ENCODE results near the gene MEF2D. TPM values are rescaled to one million over a fixed set of nuclear protein-coding genes. Genes with fewer than 3 reads are reported as not detected.

The MEF2D gene
- total RNA-seq, 1 experiment from 2014 or later, result 18.3 TPM

GRCh38 chr1:156504821-156505678 lies 4.5 kb upstream of the MEF2D start:
- Histone ChIP-seq H3K4me1 (ENCODE audit: insufficient read depth, low read length, poor library complexity, severe bottlenecking) (peaks cover 43% of the 10 kb centered on the region), H3K27me3 (replicated peaks; ENCODE audit: insufficient read depth, low read depth, low read length, poor library complexity) (no peaks in the 10 kb centered on the region), H3K9me3 (ENCODE audit: low read depth, low read length, poor library complexity, severe bottlenecking) (no peaks in the 10 kb centered on the region), H3K4me3 (ENCODE audit: low read depth, low read length, poor library complexity, severe bottlenecking) (peak overlapping the region; percentile 27), H3K27ac (ENCODE audit: low read depth, low read length, poor library complexity, severe bottlenecking) (peak overlapping the region; percentile 98), H3K36me3 (ENCODE audit: insufficient read depth, low read length, poor library complexity, severe bottlenecking) (no peaks in the 10 kb centered on the region)
- CTCF ChIA-PET, result interaction anchor here (0.6 kb wide), 1 partner anchor 50 kb away, joined by 3 read pairs; no protein-coding TSS in a partner anchor
- no TSS peak for BruUV-seq (replicated peaks)
- peak; percentile 99 for DNase-seq (ENCODE audit: low spot score)
- intact Hi-C loops (cut with micrococcal nuclease; ENCODE audit: unreplicated experiment), result no loop called here
- POLR2A ChIA-PET (ENCODE audit: low non-redundant PET), result interaction anchor here (0.6 to 0.7 kb wide), 2 partner anchors 9 to 311 kb away, joined by 4 to 6 read pairs; partner anchors contain the start of gene SLC25A44
- TF ChIP-seq CTCF (conservative IDR thresholded peaks at IDR 0.05; ENCODE audit: low read depth, low read length) (no peak), EZH2 (IDR thresholded peaks at IDR 0.05; ENCODE audit: borderline replicate concordance, low read depth, low read length, poor library complexity, severe bottlenecking) (no peak)

- CTCF ChIA-PET, result interaction anchor here (0.6 kb wide), 1 partner anchor 51 kb away, joined by 3 read pairs; no protein-coding TSS in a partner anchor
- H3K36me3 ChIP-seq (ENCODE audit: insufficient read depth, low read length, poor library complexity, severe bottlenecking), result no peaks in the 10 kb centered on the region
- intact Hi-C loops (cut with micrococcal nuclease; ENCODE audit: unreplicated experiment), result no loop called here
- H3K9me3 ChIP-seq (ENCODE audit: low read depth, low read length, poor library complexity, severe bottlenecking), result no peaks in the 10 kb centered on the region
- POLR2A ChIA-PET (ENCODE audit: low non-redundant PET), result interaction anchor here (0.6 kb wide), 1 partner anchor 9 kb away, joined by 4 read pairs; no protein-coding TSS in a partner anchor
- peak overlapping the region; percentile 27 for H3K4me3 ChIP-seq (ENCODE audit: low read depth, low read length, poor library complexity, severe bottlenecking)
- H3K4me1 ChIP-seq (ENCODE audit: insufficient read depth, low read length, poor library complexity, severe bottlenecking), result peaks cover 43% of the 10 kb centered on the region
- TF ChIP-seq CTCF (conservative IDR thresholded peaks at IDR 0.05; ENCODE audit: low read depth, low read length) (no peak), EZH2 (IDR thresholded peaks at IDR 0.05; ENCODE audit: borderline replicate concordance, low read depth, low read length, poor library complexity, severe bottlenecking) (no peak)
- H3K27ac ChIP-seq (ENCODE audit: low read depth, low read length, poor library complexity, severe bottlenecking), result peak overlapping the region; percentile 98
- BruUV-seq (replicated peaks), result no TSS peak
- DNase-seq (ENCODE audit: low spot score), result peak; percentile 37
- H3K27me3 ChIP-seq (replicated peaks; ENCODE audit: insufficient read depth, low read depth, low read length, poor library complexity), result no peaks in the 10 kb centered on the region
These were observed 3.9 kb upstream of the MEF2D start for GRCh38 chr1:156504438-156504813.

GRCh38 chr1:156503698-156504437 lies 3.3 kb upstream of the MEF2D start:
- H3K27me3 ChIP-seq (replicated peaks; ENCODE audit: insufficient read depth, low read depth, low read length, poor library complexity), result no peaks in the 10 kb centered on the region
- H3K27ac ChIP-seq (ENCODE audit: low read depth, low read length, poor library complexity, severe bottlenecking), result peak overlapping the region; percentile 98
- ChIA-PET POLR2A (ENCODE audit: low non-redundant PET) (interaction anchor here (0.6 kb wide), 1 partner anchor 8 kb away, joined by 4 read pairs; no protein-coding TSS in a partner anchor), CTCF (no interaction called here)
- no TSS peak for BruUV-seq (replicated peaks)
- no peaks in the 10 kb centered on the region for H3K36me3 ChIP-seq (ENCODE audit: insufficient read depth, low read length, poor library complexity, severe bottlenecking)
- H3K4me3 ChIP-seq (ENCODE audit: low read depth, low read length, poor library complexity, severe bottlenecking), result no peak overlapping the region
- intact Hi-C loops (cut with micrococcal nuclease; ENCODE audit: unreplicated experiment), result no loop called here
- H3K9me3 ChIP-seq (ENCODE audit: low read depth, low read length, poor library complexity, severe bottlenecking), result no peaks in the 10 kb centered on the region
- DNase-seq (ENCODE audit: low spot score), result no peak
- peaks cover 47% of the 10 kb centered on the region for H3K4me1 ChIP-seq (ENCODE audit: insufficient read depth, low read length, poor library complexity, severe bottlenecking)
- TF ChIP-seq CTCF (conservative IDR thresholded peaks at IDR 0.05; ENCODE audit: low read depth, low read length) (no peak), EZH2 (IDR thresholded peaks at IDR 0.05; ENCODE audit: borderline replicate concordance, low read depth, low read length, poor library complexity, severe bottlenecking) (no peak)

Data from A673 (cell line).